HG03060 (cell line): ENCODE results near the gene CDK16.

Source experiments
- ATAC-seq: cut with Tn5 transposase; IDR thresholded peaks from one replicate; pipeline ENCODE4 v1.9.1; 2021; ENCODE audit warnings: low read depth, moderate number of reproducible peaks; ENCODE audit not compliant: unreplicated experiment

CDK16 gene

DNA sequence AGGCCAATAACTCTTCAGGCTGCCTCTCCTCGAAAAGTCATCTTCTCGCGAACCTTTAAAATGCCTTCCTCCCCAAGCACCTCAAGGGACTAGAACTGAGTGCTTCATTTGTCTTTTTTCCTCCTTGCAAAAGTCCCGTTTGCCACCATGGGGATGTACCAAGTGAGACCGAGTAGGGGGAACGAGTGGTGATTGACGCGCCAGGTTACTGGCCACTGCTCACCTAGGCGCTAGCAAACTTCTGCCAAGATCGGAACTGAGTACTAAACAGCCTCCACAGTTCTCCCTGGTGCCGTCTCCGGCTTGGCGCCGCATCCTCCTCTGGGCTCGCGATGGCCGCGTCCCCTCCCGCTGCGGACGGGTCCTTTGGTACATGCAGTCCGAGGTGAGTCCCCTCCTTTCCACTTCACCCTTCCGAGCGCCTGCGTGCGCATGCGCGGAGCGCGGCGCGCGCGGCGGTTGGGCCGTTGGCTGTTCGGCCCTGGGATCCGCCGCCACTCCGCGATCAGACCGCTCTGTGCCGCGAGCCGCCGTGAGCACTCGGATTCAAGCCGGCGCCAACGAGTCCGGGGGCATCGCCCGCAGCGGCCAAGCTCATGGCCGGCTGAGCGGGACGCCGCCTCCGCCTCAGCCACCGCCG lies at the start of gene CDK16:
Gene CDK16 (plus strand): TSS at position 402 of the 640 bp plus-strand sequence. CDS start 4,877 bp downstream, outside the sequence.
- peak; percentile 23 for ATAC-seq

- ATAC-seq = no peak
Observed at GRCh38 chrX:47169273-47169672, 49.2 kb upstream of the CDK16 start.

- ATAC-seq = no peak
Observed at GRCh38 chrX:47169726-47170515, 48.6 kb upstream of the CDK16 start.

DNA sequence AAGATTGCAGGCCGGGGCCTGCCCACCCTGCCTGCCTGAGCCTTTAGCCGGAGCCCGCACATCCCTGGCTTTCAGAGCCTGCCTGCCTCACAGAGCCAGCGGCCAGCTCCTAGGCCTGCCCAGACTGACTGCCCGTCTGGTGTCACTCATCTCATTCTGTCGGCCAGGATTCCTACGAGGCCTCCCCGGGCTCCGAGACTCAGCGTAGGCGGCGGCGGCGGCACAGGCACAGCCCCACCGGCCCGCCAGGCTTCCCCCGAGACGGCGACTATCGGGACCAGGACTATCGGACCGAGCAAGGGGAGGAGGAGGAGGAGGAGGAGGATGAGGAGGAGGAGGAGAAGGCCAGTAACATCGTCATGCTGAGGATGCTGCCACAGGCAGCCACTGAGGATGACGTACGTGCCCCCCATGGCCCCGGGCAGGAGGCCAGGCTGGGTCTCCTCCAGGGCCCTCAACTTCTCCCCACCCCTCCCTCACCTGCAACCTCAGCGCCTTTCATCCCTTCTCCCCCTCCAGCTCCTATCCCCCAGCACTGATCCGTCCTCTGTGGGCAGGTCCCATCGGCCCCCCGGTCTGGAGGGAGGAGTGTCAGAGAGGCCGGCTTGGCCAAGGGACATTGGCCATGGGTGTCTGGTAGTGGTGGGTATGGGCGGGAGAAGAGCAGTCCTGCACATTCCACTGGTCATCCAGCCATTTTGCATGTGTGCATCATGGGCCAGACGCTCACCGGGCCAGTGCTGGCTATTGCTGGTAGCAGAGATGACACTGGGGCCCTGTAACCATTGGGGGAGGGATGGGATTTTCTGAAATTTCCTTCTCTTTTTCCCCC lies 47.4 kb upstream of the CDK16 start:
- no peak for ATAC-seq

DNA sequence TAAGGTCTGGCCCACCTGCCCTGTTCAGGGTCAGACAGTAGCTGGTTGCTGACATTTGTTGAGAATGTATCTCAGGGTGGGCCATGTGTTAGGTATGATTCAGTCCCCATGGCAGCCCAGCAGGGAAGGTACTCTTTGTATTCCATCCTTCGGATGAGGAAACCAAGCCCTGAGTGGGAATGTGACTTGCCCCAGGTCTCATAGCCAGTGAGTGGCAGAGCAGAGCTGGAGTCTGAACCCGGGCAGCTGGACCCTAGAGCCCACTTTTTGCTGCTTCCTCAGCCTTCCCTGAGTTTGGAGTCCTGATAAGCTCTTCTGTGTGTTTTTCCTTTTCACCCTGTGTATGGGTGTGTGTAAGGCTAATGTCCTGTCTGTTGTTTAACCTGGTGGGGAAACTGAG lies 46.5 kb upstream of the CDK16 start:
- ATAC-seq = no peak

DNA sequence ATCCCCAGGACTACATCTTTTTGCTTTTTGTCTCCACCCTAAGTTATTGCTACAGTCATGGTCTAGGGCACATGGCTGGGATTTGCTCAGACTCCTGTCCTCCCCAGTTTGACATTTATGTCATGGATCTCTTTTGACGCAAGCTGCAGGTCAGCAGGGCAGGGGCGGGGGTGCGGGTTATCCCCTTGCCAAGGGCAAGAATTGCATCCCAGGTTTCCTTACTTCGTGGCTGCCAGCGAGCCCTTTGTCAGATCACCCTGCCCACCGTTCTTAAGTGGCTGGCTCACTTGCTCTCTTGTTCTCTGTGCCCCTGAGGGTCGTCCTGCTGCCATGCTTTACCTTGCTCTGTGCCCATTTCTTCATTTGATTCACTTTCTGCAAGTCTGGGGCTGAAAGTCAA lies 45.9 kb upstream of the CDK16 start:
- ATAC-seq = no peak

GRCh38 chrX:47172971-47173792 lies 45.3 kb upstream of the CDK16 start:
- no peak for ATAC-seq

GRCh38 chrX:47174376-47174775 lies 44.1 kb upstream of the CDK16 start:
- ATAC-seq = no peak

GRCh38 chrX:47174846-47175587 lies 43.5 kb upstream of the CDK16 start:
- ATAC-seq = no peak

DNA sequence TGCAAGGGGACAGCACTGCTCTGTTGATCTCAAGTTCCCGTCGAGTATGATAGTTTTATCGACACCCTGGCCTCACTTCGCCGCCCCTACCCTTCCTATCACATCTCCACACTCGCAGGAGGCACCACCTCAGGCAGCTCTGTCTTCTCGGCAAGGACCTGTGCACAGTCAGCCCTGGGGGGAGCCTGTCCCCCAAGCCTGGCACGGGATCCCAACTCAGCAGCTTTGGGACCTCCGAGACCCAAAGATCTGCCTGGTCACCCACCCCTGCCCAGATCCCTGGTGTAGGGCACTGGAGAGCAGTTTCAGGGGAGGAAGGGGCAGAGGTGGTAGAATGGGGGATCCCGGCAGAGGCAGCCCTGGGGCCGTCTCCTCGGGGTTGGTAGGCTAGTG lies 42.9 kb upstream of the CDK16 start:
- no peak for ATAC-seq

- no peak for ATAC-seq
Observed at GRCh38 chrX:47176101-47176740, 42.3 kb upstream of the CDK16 start.

GRCh38 chrX:47177079-47177478 lies 41.4 kb upstream of the CDK16 start:
- no peak for ATAC-seq

- no peak for ATAC-seq
Observed at GRCh38 chrX:47178337-47178736, 40.1 kb upstream of the CDK16 start.

GRCh38 chrX:47179221-47179927 lies 39.1 kb upstream of the CDK16 start:
- ATAC-seq = no peak

GRCh38 chrX:47179928-47180255 lies 38.6 kb upstream of the CDK16 start:
- ATAC-seq = no peak

DNA sequence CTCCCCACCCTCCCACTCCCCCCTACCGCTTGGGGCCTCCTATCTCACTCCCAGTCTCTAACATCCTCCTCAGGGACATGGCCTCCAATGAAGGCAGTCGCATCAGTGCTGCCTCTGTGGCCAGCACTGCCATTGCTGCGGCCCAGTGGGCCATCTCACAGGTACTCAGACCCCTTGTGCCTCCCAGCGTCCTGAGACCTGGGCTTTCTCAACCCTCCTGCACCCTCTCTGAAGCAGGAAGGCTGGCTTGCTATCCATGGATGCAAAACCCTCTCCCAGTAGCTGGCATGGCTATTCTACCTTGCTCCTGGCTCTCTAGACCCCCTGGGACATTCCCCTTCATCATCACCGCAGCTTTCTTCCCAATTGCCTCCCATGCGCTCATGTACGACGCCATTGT lies 38.1 kb upstream of the CDK16 start:
- ATAC-seq = no peak

DNA sequence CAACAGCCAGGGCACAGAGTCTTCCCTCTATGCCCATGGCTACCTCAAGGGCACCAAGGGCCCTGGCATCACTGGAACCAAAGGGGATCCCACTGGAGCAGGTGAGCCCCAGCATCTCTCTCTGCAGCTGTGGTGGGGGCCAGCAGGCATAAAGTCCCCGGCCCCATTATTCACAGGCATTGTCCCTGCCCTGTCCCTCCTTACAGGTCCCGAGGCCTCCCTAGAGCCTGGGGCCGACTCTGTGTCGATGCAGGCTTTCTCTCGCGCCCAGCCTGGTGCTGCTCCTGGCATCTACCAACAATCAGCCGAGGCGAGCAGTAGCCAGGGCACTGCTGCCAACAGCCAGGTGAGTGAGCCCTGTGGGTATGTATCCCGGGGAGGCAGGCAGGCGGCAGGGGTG lies 37.2 kb upstream of the CDK16 start:
- ATAC-seq = no peak

- ATAC-seq = no peak
Observed at GRCh38 chrX:47182106-47182700, 36.3 kb upstream of the CDK16 start.
